Heart left ventricle (tissue), 16 donors: ENCODE data around the gene SLC9A9. TPM values are rescaled to one million over a fixed set of nuclear protein-coding genes. Genes with fewer than 3 reads are reported as not detected.
"Not testable (repeated sequence)": the region's sequence is repeated elsewhere in the genome, so short reads cannot be mapped to it uniquely, and the experiment has no call there.

Experiments used
- ATAC-seq, 4 donors: fragments of 200-7000 bp; cut with Tn5 transposase; one replicate each; pipeline ENCODE4 v1.9.1; 2020 to 2022; ENCODE audit warnings: moderate library complexity in 4 of 4, mild to moderate bottlenecking in 3 of 4, moderate number of reproducible peaks in 1 of 4
- DNase-seq, 5 donors: peaks; one replicate each; pipeline ENCODE4 v3.0.0-alpha.2; 2020
- H3K27ac ChIP-seq, 12 donors: fragments of 200-600 bp; sonication (generic) in 4 of 12; one replicate each; pipeline versions ENCODE4 v1.5.0 to v1.8.0; 2016 to 2022; ENCODE audit warnings: mild to moderate bottlenecking in 2 of 12
- H3K27me3 ChIP-seq, 9 donors: fragments of 200-600 bp; sonication (generic) in 2 of 9; one replicate each; pipeline versions ENCODE4 v1.5.1 to v1.8.0; 2016 to 2022; ENCODE audit warnings: mild to moderate bottlenecking in 3 of 9
- H3K36me3 ChIP-seq, 9 donors: fragments of 200-600 bp; sonication (generic) in 2 of 9; one replicate each; pipeline versions ENCODE4 v1.5.0 to v1.8.0; 2018 to 2022; ENCODE audit warnings: mild to moderate bottlenecking in 2 of 9
- H3K4me1 ChIP-seq, 12 donors: fragments of 200-600 bp; sonication (generic) in 4 of 12; one replicate each; pipeline versions ENCODE4 v1.5.0 to v1.8.0; 2016 to 2022; ENCODE audit warnings: mild to moderate bottlenecking in 3 of 12
- H3K4me3 ChIP-seq, 12 donors: fragments of 200-600 bp; sonication (generic) in 4 of 12; one replicate each; pipeline versions ENCODE4 v1.5.0 to v1.8.0; 2017 to 2022; ENCODE audit warnings: mild to moderate bottlenecking in 9 of 12, moderate library complexity in 4 of 12
- H3K9me3 ChIP-seq, 12 donors: fragments of 200-600 bp; sonication (generic) in 4 of 12; one replicate each; pipeline versions ENCODE4 v1.5.0 to v1.8.0; 2016 to 2022; ENCODE audit warnings: mild to moderate bottlenecking in 1 of 12
- POLR2A ChIP-seq, 2 donors: fragments of 450-650 bp; IDR thresholded peaks; one replicate each; pipeline ENCODE4 v1.6.1; 2017; ENCODE audit warnings: antibody characterized with exemption in 2 of 2, mild to moderate bottlenecking in 2 of 2, moderate library complexity in 2 of 2
- WGBS, 4 donors: extraction: QIAGEN DNeasy Blood & Tissue Kit in 2 of 4; methylation state at CpG; one replicate each; pipeline versions ENCODE4 v1.1.5 to v1.1.7; 2013 to 2018; 5-methylcytosine and 5-hydroxymethylcytosine counted together
- intact Hi-C, 10 donors: fragments of 100-400 bp; cut with DNase I; formaldehyde crosslinking; loops; one replicate each; pipeline versions ENCODE4 v1.11.1 to v1.14.2; 2022
- polyA plus RNA-seq, 2 donors: library from polyadenylated mRNA; stranded (reverse); fragments of 200-250 nt; gene quantifications; one replicate each; pipeline ENCODE4 v1.2.3, GENCODE V29; 2013
- total RNA-seq, 9 donors: library from RNA; depleted of rRNA in 2 of 9; stranded (reverse); fragments of >200 nt in 2 of 9; fragmentation: NEBNext Ultra II Directional in 3 of 9; extraction: Animal tissue kit (Norgen Biotek cat#: 25700) in 3 of 9; gene quantifications; one replicate each; pipeline versions ENCODE4 v1.1.0 to v1.2.4, GENCODE V29; 2016 to 2023
- TF ChIP-seq, protein P1 (sequence below), 12 donors: fragments of 200-600 bp; sonication (generic) in 4 of 12; IDR thresholded peaks; one replicate each; pipeline versions ENCODE4 v1.5.0 to v1.8.0; 2018 to 2022; ENCODE audit warnings: antibody characterized with exemption in 12 of 12, mild to moderate bottlenecking in 5 of 12
- donor health status: ischemic (EF 13 %, LVEDD 7.1; RV severe dilation, severe dysfunction).
- donor health status: healthy with polysubstance abuse.
- donor health status: DM: no; HTN: yes; CAD: no.
- donor health status: DM: no; HTN: no; CAD: no.
- donor health status: ischemic (EF 25% LVEDD 6.9; RV normal size, moderate dysfunction).
- donor health status: ischemic (EF 25% LVEDD 5.7; RV mildly dilated, moderate dysfunction).
- donor health status: healthy.
- donor health status: DM: yes; HTN: yes; CAD: no.
- donor health status: ischemic (EF 35%, LVEDD 5.7; RV mildly dilated, moderate dysfunction).
- donor health status: nonischemic (EF 11% LVEDD 7.7; RV severe dilation, severe dysfunction).
- donor health status: DM: yes; HTN: yes; CAD: no.
- donor health status: PGD.
- donor health status: ischemic (EF 29% LVEDD 5.4; RV normal size, mild dysfunction).
- donor health status: nonischemic (EF 23%, LVEDD 6.1; RV moderate dilation, normal function).

SLC9A9 gene
- total and polyA plus RNA-seq, 11 donors, result 0.76 to 17.5 (median 3.3) TPM

DNA sequence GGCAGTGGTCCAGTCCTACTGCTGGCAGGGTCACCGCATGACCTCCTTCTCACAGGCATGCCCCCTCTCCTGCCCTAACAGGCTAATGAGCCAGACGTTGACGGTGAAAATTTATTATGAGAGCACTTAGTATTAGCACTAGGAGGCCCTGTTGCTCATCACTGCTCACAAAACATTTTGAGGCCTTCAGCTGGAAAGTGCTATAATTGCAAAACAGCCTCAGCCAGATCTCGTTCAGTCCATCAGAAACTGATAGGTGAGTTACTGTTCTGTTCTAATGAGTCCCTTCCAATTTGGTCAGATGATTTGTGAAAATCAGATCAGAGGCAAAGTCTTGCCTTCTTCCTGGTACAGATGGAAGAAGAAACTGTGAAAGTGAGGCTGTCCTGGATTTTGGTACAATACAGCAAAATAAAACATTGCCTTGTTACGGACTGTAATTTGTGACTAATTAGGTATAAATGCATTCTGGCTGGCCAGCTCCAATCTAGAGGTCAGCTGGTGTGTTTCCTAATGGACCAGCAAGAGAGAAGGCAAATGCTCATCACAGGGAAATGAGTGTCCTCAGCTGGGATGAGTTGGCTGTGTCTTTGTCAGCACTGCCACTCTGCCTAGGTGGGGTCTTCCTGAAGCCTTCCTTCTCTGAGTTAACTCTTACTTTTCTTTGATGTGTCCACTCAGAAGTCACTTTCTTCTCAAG lies 411.9 kb downstream of the SLC9A9 start:
- no peak for TF ChIP-seq POLR2A (IDR thresholded peaks at IDR 0.05)
- TF ChIP-seq, protein P1, sequence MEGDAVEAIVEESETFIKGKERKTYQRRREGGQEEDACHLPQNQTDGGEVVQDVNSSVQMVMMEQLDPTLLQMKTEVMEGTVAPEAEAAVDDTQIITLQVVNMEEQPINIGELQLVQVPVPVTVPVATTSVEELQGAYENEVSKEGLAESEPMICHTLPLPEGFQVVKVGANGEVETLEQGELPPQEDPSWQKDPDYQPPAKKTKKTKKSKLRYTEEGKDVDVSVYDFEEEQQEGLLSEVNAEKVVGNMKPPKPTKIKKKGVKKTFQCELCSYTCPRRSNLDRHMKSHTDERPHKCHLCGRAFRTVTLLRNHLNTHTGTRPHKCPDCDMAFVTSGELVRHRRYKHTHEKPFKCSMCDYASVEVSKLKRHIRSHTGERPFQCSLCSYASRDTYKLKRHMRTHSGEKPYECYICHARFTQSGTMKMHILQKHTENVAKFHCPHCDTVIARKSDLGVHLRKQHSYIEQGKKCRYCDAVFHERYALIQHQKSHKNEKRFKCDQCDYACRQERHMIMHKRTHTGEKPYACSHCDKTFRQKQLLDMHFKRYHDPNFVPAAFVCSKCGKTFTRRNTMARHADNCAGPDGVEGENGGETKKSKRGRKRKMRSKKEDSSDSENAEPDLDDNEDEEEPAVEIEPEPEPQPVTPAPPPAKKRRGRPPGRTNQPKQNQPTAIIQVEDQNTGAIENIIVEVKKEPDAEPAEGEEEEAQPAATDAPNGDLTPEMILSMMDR (IDR thresholded peaks at IDR 0.05), result no peak
- intact Hi-C loops, result loop anchor here in 2 of 10 donors (10.0 kb wide), 1 partner anchor 208 kb away; no protein-coding TSS in a partner anchor
- H3K9me3 ChIP-seq, result no peaks in the 10 kb centered on the region
- ATAC-seq (no peak), DNase-seq (no peak)
- no peaks in the 10 kb centered on the region for H3K36me3 ChIP-seq
- H3K27ac ChIP-seq, result no peak overlapping the region
- H3K27me3 ChIP-seq, result no peaks in the 10 kb centered on the region
- 86 to 91% (median 88%) methylated on average over 5 of the region's 5 CpGs for WGBS, 4 donors
- no peaks in the 10 kb centered on the region for H3K4me1 ChIP-seq
- no peak overlapping the region for H3K4me3 ChIP-seq

DNA sequence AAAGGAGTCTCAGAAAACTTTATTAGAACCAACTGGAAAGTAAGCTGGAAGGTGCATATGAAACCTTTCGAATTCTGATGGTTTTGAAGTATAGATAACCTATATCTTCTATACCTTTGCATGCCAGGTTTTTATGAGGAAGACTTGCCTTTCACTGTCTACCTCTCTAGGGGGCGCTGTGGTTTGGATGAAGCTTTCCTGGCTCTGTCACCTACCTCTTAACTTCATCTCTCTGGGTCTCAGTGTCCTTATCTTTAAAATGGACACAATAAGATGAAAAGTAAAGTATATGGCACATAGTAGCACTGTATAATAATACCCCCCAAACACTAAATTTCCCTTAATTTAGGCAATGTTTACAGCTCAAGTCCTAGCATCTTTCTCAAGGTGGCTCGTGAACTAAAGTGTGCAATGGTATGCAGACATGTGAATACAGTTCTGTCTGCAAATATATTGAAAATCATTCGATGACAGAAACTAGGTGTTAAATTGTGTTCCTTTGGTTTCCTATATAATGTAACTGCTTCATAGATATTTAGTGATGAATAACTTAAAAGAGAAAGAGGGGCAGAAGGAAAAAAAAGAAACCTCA lies 414.4 kb downstream of the SLC9A9 start:
- H3K4me1 ChIP-seq, result no peaks in the 10 kb centered on the region
- intact Hi-C loops, result loop anchor here in 2 of 10 donors (10.0 kb wide), 1 partner anchor 211 kb away; no protein-coding TSS in a partner anchor
- no peak for ATAC-seq
- H3K4me3 ChIP-seq, result no peak overlapping the region
- no peaks in the 10 kb centered on the region for H3K27me3 ChIP-seq
- TF ChIP-seq, protein P1 (IDR thresholded peaks at IDR 0.05), result peak in 8 of 12 donors; percentile 11 to 38 (median 30)
- TF ChIP-seq POLR2A (IDR thresholded peaks at IDR 0.05), result no peak
- WGBS, 4 donors, result 70 to 75% (median 73%) methylated on average over 4 of the region's 4 CpGs
- no peak for DNase-seq
- H3K36me3 ChIP-seq, result no peaks in the 10 kb centered on the region
- no peak overlapping the region for H3K27ac ChIP-seq
- no peaks in the 10 kb centered on the region for H3K9me3 ChIP-seq

DNA sequence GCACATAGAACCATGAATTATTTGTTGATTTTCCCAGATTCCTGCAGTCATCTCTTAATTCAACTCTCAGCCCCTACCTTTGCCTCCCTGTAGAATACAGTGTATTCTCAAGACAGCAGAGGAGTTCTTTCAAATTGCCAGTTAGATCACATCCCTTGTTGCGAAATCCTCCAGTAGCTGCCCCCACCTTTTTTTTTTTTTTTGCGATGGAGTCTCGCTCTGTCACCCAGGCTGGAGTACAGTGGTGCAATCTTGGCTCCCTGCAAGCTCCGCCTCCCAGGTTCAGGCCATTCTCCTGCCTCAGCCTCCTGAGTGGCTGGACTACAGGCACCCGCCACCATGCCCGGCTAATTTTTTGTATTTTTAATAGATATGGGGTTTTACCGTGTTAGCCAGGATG lies 417.0 kb downstream of the SLC9A9 start:
- intact Hi-C loops, result loop anchor here in 2 of 10 donors (10.0 kb wide), 1 partner anchor 214 kb away; no protein-coding TSS in a partner anchor
- H3K9me3 ChIP-seq, H3K4me1 ChIP-seq, H3K4me3 ChIP-seq, ATAC-seq, H3K27me3 ChIP-seq, H3K36me3 ChIP-seq, H3K27ac ChIP-seq: not testable (repeated sequence)
- 92 to 95% (median 93%) methylated on average over 7 of the region's 7 CpGs for WGBS, 4 donors
- peak in 1 of 5 donors; percentile 32 for DNase-seq

DNA sequence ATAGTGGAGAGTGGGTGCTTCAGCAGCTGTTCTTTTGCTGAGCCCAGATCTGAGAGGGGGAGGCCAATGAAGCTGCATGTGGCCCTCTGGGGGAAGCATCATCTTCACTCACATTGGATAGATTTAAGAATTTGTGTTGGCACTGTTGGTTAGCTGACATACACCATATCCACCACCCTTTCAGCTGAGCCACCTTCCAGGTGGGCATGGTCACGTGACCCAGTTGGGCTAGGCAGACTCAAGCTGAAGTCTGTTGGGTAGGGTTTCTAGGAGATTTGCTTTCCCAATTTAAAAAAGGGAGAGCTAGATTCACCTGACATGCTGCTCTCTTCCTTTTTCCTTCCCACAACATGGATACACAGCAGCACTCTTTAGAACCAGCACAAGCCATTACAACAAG lies 417.7 kb downstream of the SLC9A9 start:
- TF ChIP-seq POLR2A (IDR thresholded peaks at IDR 0.05), result no peak
- TF ChIP-seq, protein P1 (IDR thresholded peaks at IDR 0.05), result no peak
- Histone ChIP-seq H3K27me3 (no peaks in the 10 kb centered on the region), H3K36me3 (no peaks in the 10 kb centered on the region), H3K4me3 (no peak overlapping the region), H3K4me1 (peaks cover 0 to 7% (median 0%) of the 10 kb centered on the region in 12 donors), H3K9me3 (no peaks in the 10 kb centered on the region), H3K27ac (no peak overlapping the region)
- DNase-seq (no peak), ATAC-seq (no peak)
- 93 to 100% (median 96%) methylated on average over 1 of the region's 1 CpG for WGBS, 4 donors
- intact Hi-C loops, result loop anchor here in 2 of 10 donors (10.0 kb wide), 1 partner anchor 214 kb away; no protein-coding TSS in a partner anchor
